ENCODE measurements around the gene C14orf132.

The C14orf132 gene

DNA sequence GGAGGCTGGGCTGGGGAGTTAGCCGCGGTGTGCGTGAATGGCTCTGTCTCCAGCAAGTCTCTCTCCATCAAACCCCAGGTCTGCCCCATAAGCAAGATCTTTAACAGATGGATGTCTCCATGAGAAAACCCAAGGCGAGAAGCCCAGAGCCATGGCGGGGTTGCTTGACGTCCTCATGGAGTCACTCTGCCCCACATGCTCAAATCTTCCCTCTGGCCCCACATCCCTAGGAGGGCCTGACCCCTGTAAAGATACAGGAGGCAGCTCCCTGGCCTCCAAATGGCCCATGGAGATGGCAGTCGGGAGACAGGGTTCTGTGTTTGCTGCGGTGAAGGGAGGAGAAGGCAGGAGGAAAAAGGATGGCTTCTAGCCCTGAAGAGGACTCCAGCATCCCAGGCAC is 49.3 kb downstream of the C14orf132 start:
- Histone ChIP-seq H3F3A (ENCODE audit: low read depth) (no peaks in the 10 kb centered on the region), H3K4me3 (ENCODE audit: low read length, poor library complexity, severe bottlenecking) (no peak overlapping the region), H3K36me3 (ENCODE audit: insufficient read depth, low read length) (no peaks in the 10 kb centered on the region), H3K9ac (ENCODE audit: low read depth, low read length, poor library complexity, severe bottlenecking) (no peak overlapping the region), H3K9me3 (ENCODE audit: insufficient read depth, low read depth, low read length) (no peaks in the 10 kb centered on the region), H3K9me2 (replicated peaks; ENCODE audit: low read depth, low read length) (no peaks in the 10 kb centered on the region), H4K20me1 (ENCODE audit: insufficient read depth, low read length, poor library complexity, severe bottlenecking) (no peaks in the 10 kb centered on the region), H3K79me2 (ENCODE audit: insufficient read depth, low read length) (no peaks in the 10 kb centered on the region), H3K27me3 (ENCODE audit: insufficient read depth, low read length, poor library complexity, severe bottlenecking) (no peaks in the 10 kb centered on the region), H2AFZ (ENCODE audit: low read length) (no peak overlapping the region), H3K4me1 (ENCODE audit: insufficient read depth, low read length, poor library complexity, severe bottlenecking) (no peaks in the 10 kb centered on the region), H3K4me2 (ENCODE audit: low read depth, low read length, poor library complexity, severe bottlenecking) (no peak overlapping the region)
- TF ChIP-seq EZH2phosphoT487 (IDR thresholded peaks at IDR 0.05; ENCODE audit: borderline replicate concordance) = no peak
- TF ChIP-seq, protein P1, sequence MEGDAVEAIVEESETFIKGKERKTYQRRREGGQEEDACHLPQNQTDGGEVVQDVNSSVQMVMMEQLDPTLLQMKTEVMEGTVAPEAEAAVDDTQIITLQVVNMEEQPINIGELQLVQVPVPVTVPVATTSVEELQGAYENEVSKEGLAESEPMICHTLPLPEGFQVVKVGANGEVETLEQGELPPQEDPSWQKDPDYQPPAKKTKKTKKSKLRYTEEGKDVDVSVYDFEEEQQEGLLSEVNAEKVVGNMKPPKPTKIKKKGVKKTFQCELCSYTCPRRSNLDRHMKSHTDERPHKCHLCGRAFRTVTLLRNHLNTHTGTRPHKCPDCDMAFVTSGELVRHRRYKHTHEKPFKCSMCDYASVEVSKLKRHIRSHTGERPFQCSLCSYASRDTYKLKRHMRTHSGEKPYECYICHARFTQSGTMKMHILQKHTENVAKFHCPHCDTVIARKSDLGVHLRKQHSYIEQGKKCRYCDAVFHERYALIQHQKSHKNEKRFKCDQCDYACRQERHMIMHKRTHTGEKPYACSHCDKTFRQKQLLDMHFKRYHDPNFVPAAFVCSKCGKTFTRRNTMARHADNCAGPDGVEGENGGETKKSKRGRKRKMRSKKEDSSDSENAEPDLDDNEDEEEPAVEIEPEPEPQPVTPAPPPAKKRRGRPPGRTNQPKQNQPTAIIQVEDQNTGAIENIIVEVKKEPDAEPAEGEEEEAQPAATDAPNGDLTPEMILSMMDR (conservative IDR thresholded peaks at IDR 0.05; ENCODE audit: low read length) = no peak

DNA sequence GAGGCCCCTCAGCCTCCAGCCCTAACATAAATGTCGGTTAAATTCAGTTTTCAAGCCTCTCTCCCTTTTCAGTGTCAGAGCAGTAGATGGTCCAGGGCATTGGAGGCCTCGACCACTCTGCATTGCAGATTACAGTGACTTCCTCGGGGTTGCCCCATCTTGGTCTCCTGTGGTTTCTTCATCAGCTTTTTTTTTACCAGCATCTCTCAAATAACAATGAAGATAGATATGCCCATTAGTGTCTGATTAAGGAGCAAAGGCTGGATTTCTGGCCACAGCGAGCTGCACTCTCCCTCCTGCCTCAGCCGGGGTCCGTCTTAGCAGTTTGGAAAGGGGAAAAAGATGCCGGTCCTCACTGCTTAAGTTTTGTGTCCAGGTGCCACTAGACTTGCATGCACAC is 49.7 kb downstream of the C14orf132 start:
- H3K79me2 ChIP-seq (ENCODE audit: insufficient read depth, low read length) = no peaks in the 10 kb centered on the region
- no peak for TF ChIP-seq EZH2phosphoT487 (IDR thresholded peaks at IDR 0.05; ENCODE audit: borderline replicate concordance)
- TF ChIP-seq, protein P1 (conservative IDR thresholded peaks at IDR 0.05; ENCODE audit: low read length) = no peak
- no peak overlapping the region for H3K4me2 ChIP-seq (ENCODE audit: low read depth, low read length, poor library complexity, severe bottlenecking)
- H4K20me1 ChIP-seq (ENCODE audit: insufficient read depth, low read length, poor library complexity, severe bottlenecking) = no peaks in the 10 kb centered on the region
- no peaks in the 10 kb centered on the region for H3K9me2 ChIP-seq (replicated peaks; ENCODE audit: low read depth, low read length)
- H2AFZ ChIP-seq (ENCODE audit: low read length) = no peak overlapping the region
- H3K4me1 ChIP-seq (ENCODE audit: insufficient read depth, low read length, poor library complexity, severe bottlenecking) = no peaks in the 10 kb centered on the region
- no peak overlapping the region for H3K9ac ChIP-seq (ENCODE audit: low read depth, low read length, poor library complexity, severe bottlenecking)
- H3K9me3 ChIP-seq (ENCODE audit: insufficient read depth, low read depth, low read length) = no peaks in the 10 kb centered on the region
- H3K4me3 ChIP-seq (ENCODE audit: low read length, poor library complexity, severe bottlenecking) = no peak overlapping the region
- no peaks in the 10 kb centered on the region for H3F3A ChIP-seq (ENCODE audit: low read depth)
- H3K36me3 ChIP-seq (ENCODE audit: insufficient read depth, low read length) = no peaks in the 10 kb centered on the region
- no peaks in the 10 kb centered on the region for H3K27me3 ChIP-seq (ENCODE audit: insufficient read depth, low read length, poor library complexity, severe bottlenecking)

DNA sequence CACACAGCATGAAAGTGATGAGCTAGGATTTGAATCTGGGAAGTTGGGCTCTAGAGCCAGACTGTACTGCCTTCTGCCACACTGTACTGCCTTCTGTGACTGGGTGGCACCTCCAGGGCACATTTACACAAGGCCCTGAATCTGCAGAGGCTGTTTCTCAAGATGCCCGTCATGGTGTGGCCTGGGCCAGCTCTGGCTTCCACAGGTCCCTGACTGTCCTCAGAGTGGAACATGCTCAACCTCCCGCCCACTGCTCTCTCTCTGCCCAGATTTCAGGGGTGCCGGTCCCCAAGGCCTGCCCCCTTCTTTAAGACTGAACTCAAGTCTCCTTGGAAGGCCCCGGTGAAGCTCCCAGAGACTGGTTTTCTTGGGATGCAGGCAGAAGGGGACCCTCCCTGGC is 50.2 kb downstream of the C14orf132 start:
- Histone ChIP-seq H3K4me1 (ENCODE audit: insufficient read depth, low read length, poor library complexity, severe bottlenecking) (no peaks in the 10 kb centered on the region), H3K27me3 (ENCODE audit: insufficient read depth, low read length, poor library complexity, severe bottlenecking) (no peaks in the 10 kb centered on the region), H3K36me3 (ENCODE audit: insufficient read depth, low read length) (no peaks in the 10 kb centered on the region), H3F3A (ENCODE audit: low read depth) (no peaks in the 10 kb centered on the region), H3K79me2 (ENCODE audit: insufficient read depth, low read length) (no peaks in the 10 kb centered on the region), H3K4me3 (ENCODE audit: low read length, poor library complexity, severe bottlenecking) (no peak overlapping the region), H3K9ac (ENCODE audit: low read depth, low read length, poor library complexity, severe bottlenecking) (no peak overlapping the region), H3K4me2 (ENCODE audit: low read depth, low read length, poor library complexity, severe bottlenecking) (no peak overlapping the region), H2AFZ (ENCODE audit: low read length) (no peak overlapping the region), H3K9me3 (ENCODE audit: insufficient read depth, low read depth, low read length) (no peaks in the 10 kb centered on the region), H3K9me2 (replicated peaks; ENCODE audit: low read depth, low read length) (no peaks in the 10 kb centered on the region), H4K20me1 (ENCODE audit: insufficient read depth, low read length, poor library complexity, severe bottlenecking) (no peaks in the 10 kb centered on the region)
- TF ChIP-seq EZH2phosphoT487 (IDR thresholded peaks at IDR 0.05; ENCODE audit: borderline replicate concordance) = no peak
- TF ChIP-seq, protein P1 (conservative IDR thresholded peaks at IDR 0.05; ENCODE audit: low read length) = no peak
